HG02885 (cell line): ENCODE results near the gene CCM2L.

ENCODE experiments used
- ATAC-seq: cut with Tn5 transposase; IDR thresholded peaks from one replicate; pipeline ENCODE4 v1.9.1; 2021; ENCODE audit warnings: mild to moderate bottlenecking; ENCODE audit not compliant: unreplicated experiment, poor library complexity

Gene CCM2L

GRCh38 chr20:32080783-32081182 is 70.5 kb downstream of the CCM2L start:
- no peak for ATAC-seq
